Endothelial cell of umbilical vein (primary cell): ENCODE results near the gene STAG1. TPM values are rescaled to one million over a fixed set of nuclear protein-coding genes. Genes with fewer than 3 reads are reported as not detected.

ENCODE experiments used
- BruUV-seq: library from RNA; stranded (reverse); fragments of 400-500 nt; replicated peaks from 2 replicates; lab custom pipeline; 2021; lab: Mats Ljungman, UMichigan
- CTCF ChIA-PET: fragments of 300-600, 350-600 bp; sonication (Branson Sonifier 250); formaldehyde crosslinking; loops from one replicate; lab custom pipeline; 2021; ENCODE audit warnings: antibody characterized with exemption, inconsistent platforms; lab: Charles Lee
- POLR2A ChIA-PET: fragments of 300-600, 350-600 bp; sonication (Branson Sonifier 250); formaldehyde crosslinking; loops from one replicate; lab custom pipeline; 2021; ENCODE audit warnings: antibody characterized with exemption, inconsistent platforms; lab: Charles Lee
- DNase-seq: peaks from one replicate; pipeline ENCODE4 v3.0.0-alpha.2; 2011; ENCODE audit warnings: low read depth, low spot score
- FAIRE-seq: peaks from 2 replicates; lab custom pipeline; 2011; peaks lifted over from hg19 to GRCh38; lab: Jason Lieb, UNC
- H2AFZ ChIP-seq: 2 replicates; pipeline ENCODE4 v1.6.0; 2012; ENCODE audit warnings: low read depth, low read length, control low read depth, inconsistent platforms
- H3K27ac ChIP-seq: 2 replicates; pipeline ENCODE4 v1.5.1; 2011; ENCODE audit warnings: low read depth, mild to moderate bottlenecking, control low read depth, low read length, moderate library complexity; ENCODE audit not compliant: insufficient read depth
- H3K27me3 ChIP-seq, 2 experiments: 2 replicates each; pipeline versions ENCODE4 v1.6.0 to v1.6.1; 2011; ENCODE audit warnings: low read length in 2 of 2, mixed read lengths in 1 of 2; ENCODE audit not compliant: control insufficient read depth in 2 of 2, insufficient read depth in 2 of 2
- H3K36me3 ChIP-seq, 2 experiments: 2 replicates in 1 of 2; 3 replicates in 1 of 2; pipeline ENCODE4 v1.5.1; 2011; ENCODE audit warnings: low read length in 2 of 2, mild to moderate bottlenecking in 1 of 2, moderate library complexity in 1 of 2; ENCODE audit not compliant: control insufficient read depth in 2 of 2, insufficient read depth in 2 of 2; ENCODE audit errors: extremely low read depth in 1 of 2
- H3K4me1 ChIP-seq: 3 replicates; pipeline ENCODE4 v1.5.1; 2011; ENCODE audit warnings: mild to moderate bottlenecking, low read length; ENCODE audit not compliant: control insufficient read depth, insufficient read depth; ENCODE audit errors: extremely low read depth
- H3K4me2 ChIP-seq: 2 replicates; pipeline ENCODE4 v1.6.1; 2011; ENCODE audit warnings: low read length, control low read depth, mixed read lengths; ENCODE audit not compliant: insufficient read depth
- H3K4me3 ChIP-seq, 3 experiments: fragments of 200-600 bp in 1 of 3; sonication (generic), shearing (Covaris generic) in 1 of 3; replicated peaks in 1 of 3; 2 replicates each; pipeline ENCODE4 v1.5.1; 2011 to 2016; ENCODE audit warnings: control low read depth in 3 of 3, low read length in 3 of 3, mild to moderate bottlenecking in 2 of 3, inconsistent platforms in 1 of 3, low read depth in 1 of 3, moderate library complexity in 1 of 3; ENCODE audit not compliant: insufficient read depth in 1 of 3
- H3K79me2 ChIP-seq: 2 replicates; pipeline ENCODE4 v1.6.0; 2012; ENCODE audit warnings: low read length, inconsistent platforms; ENCODE audit not compliant: control insufficient read depth, insufficient read depth
- H3K9ac ChIP-seq: replicated peaks from 2 replicates; pipeline ENCODE3; 2011; ENCODE audit warnings: low read length, control low read depth; ENCODE audit not compliant: insufficient read depth; ENCODE audit errors: extremely low read depth
- H3K9me1 ChIP-seq: replicated peaks from 3 replicates; pipeline ENCODE4 v1.6.0; 2011; ENCODE audit warnings: mild to moderate bottlenecking, low read length; ENCODE audit not compliant: control insufficient read depth, insufficient read depth; ENCODE audit errors: extremely low read depth
- H3K9me3 ChIP-seq: replicated peaks from 2 replicates; pipeline ENCODE4 v1.5.1; 2012; ENCODE audit warnings: low read length, inconsistent platforms; ENCODE audit not compliant: control insufficient read depth, insufficient read depth
- H4K20me1 ChIP-seq: replicated peaks from 2 replicates; pipeline ENCODE3; 2011; ENCODE audit warnings: mild to moderate bottlenecking, low read length; ENCODE audit not compliant: control insufficient read depth, insufficient read depth; ENCODE audit errors: extremely low read depth
- EZH2 ChIP-seq: IDR thresholded peaks from 2 replicates; pipeline ENCODE4 v1.6.1; 2012; ENCODE audit warnings: borderline replicate concordance, low read depth, mild to moderate bottlenecking, moderate library complexity, low read length, inconsistent platforms; ENCODE audit not compliant: severe bottlenecking
- GATA2 ChIP-seq: IDR thresholded peaks from 2 replicates; pipeline ENCODE4 v1.7.0; 2011; ENCODE audit warnings: low read depth, mild to moderate bottlenecking, moderate library complexity, mixed read lengths, low read length; ENCODE audit not compliant: insufficient read length, insufficient read depth
- JUN ChIP-seq: IDR thresholded peaks from 2 replicates; pipeline ENCODE4 v1.6.1; 2011; ENCODE audit warnings: borderline replicate concordance, low read depth; ENCODE audit not compliant: insufficient read length, insufficient read depth
- MYC ChIP-seq: IDR thresholded peaks from one replicate; pipeline ENCODE4 v1.6.1; 2011; ENCODE audit warnings: mild to moderate bottlenecking, low read depth, low read length
- POLR2AphosphoS5 ChIP-seq: IDR thresholded peaks from 2 replicates; pipeline ENCODE4 v1.6.1; 2012; ENCODE audit warnings: low read depth, mild to moderate bottlenecking, control low read depth, low read length, moderate library complexity; ENCODE audit not compliant: insufficient read depth
- dilution Hi-C: fragments of 300-500 bp; cut with MboI; formaldehyde crosslinking; loops from one replicate; pipeline ENCODE4 v1.15.0; 2019; ENCODE audit warnings: low sequenced_read_pairs; ENCODE audit not compliant: extremely low pct_ligation_motif_present
- intact Hi-C: fragments of 100-400 bp; cut with micrococcal nuclease; formaldehyde crosslinking; loops from one replicate; pipeline ENCODE4 v1.10.0; 2022
- polyA plus RNA-seq, 4 experiments: library from polyadenylated mRNA; depleted of rRNA in 3 of 4; stranded (reverse) in 3 of 4; unstranded in 1 of 4; fragments of >200 nt; gene quantifications; 2 replicates each; pipeline versions ENCODE4 v1.2.1 to v1.2.3, GENCODE V29; 2011 to 2012; ENCODE audit warnings: missing spikeins in 1 of 4
- total RNA-seq: library from RNA; stranded (reverse); gene quantifications from 2 replicates; pipeline ENCODE4 v1.2.3, GENCODE V29; 2021

The STAG1 gene
- total and polyA plus RNA-seq, 2 donors (not counting 3 experiments of a cell fraction or from before 2014, with no cell fraction given): 7.4 to 42.1 TPM

DNA sequence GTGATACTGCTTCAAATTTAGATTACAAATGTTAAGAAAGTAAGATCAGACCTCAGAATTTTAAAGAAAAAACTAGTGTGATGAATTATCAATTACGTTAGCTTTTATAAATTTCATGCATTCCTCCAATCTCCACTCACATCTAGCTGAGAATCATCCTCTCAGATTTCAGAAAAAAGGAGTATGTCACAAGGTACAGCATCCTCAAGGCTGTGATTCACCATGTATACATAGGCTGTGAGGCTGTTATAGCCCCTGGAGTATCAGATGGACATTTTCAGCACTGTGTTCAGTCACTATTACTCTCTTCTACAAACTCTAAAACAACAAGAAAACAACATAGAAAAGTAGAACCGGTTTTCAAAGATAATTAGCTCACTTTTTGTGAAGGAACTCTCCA, 287.7 kb downstream of the STAG1 start:
- no peaks in the 10 kb centered on the region for H3K79me2 ChIP-seq
- no TSS peak for BruUV-seq
- intact Hi-C loops (no loop called here), dilution Hi-C loops (no loop called here)
- no peaks in the 10 kb centered on the region for H3K9me3 ChIP-seq
- H3K27me3 ChIP-seq: no peaks in the 10 kb centered on the region
- TF ChIP-seq GATA2 (no peak), POLR2AphosphoS5 (no peak)
- no peak overlapping the region for H2AFZ ChIP-seq
- no peaks in the 10 kb centered on the region for H3K9me1 ChIP-seq
- CTCF ChIA-PET: interaction anchor here (1.1 to 2.1 kb wide), 4 partner anchors 13 to 288 kb away, joined by 3 to 7 read pairs (median 4); partner anchors contain the start of gene STAG1
- no peaks in the 10 kb centered on the region for H4K20me1 ChIP-seq
- POLR2A ChIA-PET: no interaction called here
- H3K36me3 ChIP-seq: peaks cover 0 to 2% of the 10 kb centered on the region in 2 experiments
- no peak overlapping the region for H3K9ac ChIP-seq
- no peak overlapping the region for H3K4me2 ChIP-seq
- no peak overlapping the region for H3K27ac ChIP-seq
- H3K4me1 ChIP-seq: no peaks in the 10 kb centered on the region
- FAIRE-seq: no peak
- no peak overlapping the region for H3K4me3 ChIP-seq
- no peak for DNase-seq

GRCh38 chr3:136463170-136463569, 289.0 kb downstream of the STAG1 start:
- ChIA-PET CTCF (interaction anchor here (1.0 kb wide), 1 partner anchor 289 kb away, joined by 3 read pairs; the partner anchor contains the start of gene STAG1), POLR2A (no interaction called here)
- H3K9ac ChIP-seq: no peak overlapping the region
- FAIRE-seq: no peak
- H3K9me3 ChIP-seq: no peaks in the 10 kb centered on the region
- DNase-seq: peak; percentile 42
- TF ChIP-seq MYC (no peak), JUN (no peak), EZH2 (no peak), POLR2AphosphoS5 (no peak), GATA2 (no peak)
- no peak overlapping the region for H2AFZ ChIP-seq
- H3K27ac ChIP-seq: no peak overlapping the region
- H4K20me1 ChIP-seq: no peaks in the 10 kb centered on the region
- H3K36me3 ChIP-seq: peaks cover 0 to 2% of the 10 kb centered on the region in 2 experiments
- H3K27me3 ChIP-seq: no peaks in the 10 kb centered on the region
- H3K4me3 ChIP-seq: no peak overlapping the region
- intact Hi-C loops (no loop called here), dilution Hi-C loops (no loop called here)
- no TSS peak for BruUV-seq
- H3K9me1 ChIP-seq: no peaks in the 10 kb centered on the region
- H3K4me1 ChIP-seq: no peaks in the 10 kb centered on the region
- H3K4me2 ChIP-seq: no peak overlapping the region
- no peaks in the 10 kb centered on the region for H3K79me2 ChIP-seq
